Suprapubic skin (tissue), 3 donors: Measurements from ENCODE around the gene C22orf15.

Experiments
- CTCF ChIP-seq, 2 donors: fragments of 200-600 bp in 1 of 2; fragments of 450-650 bp in 1 of 2; sonication (generic) in 1 of 2; IDR thresholded peaks; one replicate each; pipeline ENCODE4 v1.5.1; 2016 to 2019; ENCODE audit warnings: antibody characterized with exemption in 2 of 2, mild to moderate bottlenecking in 1 of 2, moderate library complexity in 1 of 2
- POLR2A ChIP-seq, 2 donors: fragments of 450-650 bp; IDR thresholded peaks; one replicate each; pipeline ENCODE4 v1.6.1; 2017; ENCODE audit warnings: antibody characterized with exemption in 2 of 2, mild to moderate bottlenecking in 2 of 2, moderate library complexity in 2 of 2

DNA sequence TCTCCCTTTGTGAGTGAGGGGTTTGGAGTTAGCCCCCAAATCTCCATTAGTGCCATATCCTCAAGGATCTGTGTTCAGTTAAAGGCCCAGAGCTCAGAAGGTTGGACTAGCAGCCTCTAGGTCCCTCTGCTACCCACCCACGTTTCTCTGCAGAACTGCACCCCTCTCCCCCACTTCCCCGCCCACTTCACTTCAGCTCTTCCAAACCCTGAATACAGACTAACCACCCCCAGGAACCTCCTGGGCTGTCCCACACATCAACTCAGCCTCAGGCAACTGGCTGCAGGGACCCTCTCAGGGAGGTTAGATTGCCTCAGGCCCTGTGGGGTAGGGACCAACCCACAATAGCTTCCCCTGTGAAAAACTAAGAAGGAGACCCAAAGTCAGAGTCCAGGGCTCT is 9.4 kb upstream of the C22orf15 start:
- no peak for TF ChIP-seq CTCF (IDR thresholded peaks at IDR 0.05)
- no peak for TF ChIP-seq POLR2A (IDR thresholded peaks at IDR 0.05)
